B cell (primary cell): ENCODE results near the gene DHRS1. TPM values are rescaled to one million over a fixed set of nuclear protein-coding genes. Genes with fewer than 3 reads are reported as not detected.

Experiments
- ATAC-seq: fragments of 200-7000 bp; cut with Tn5 transposase; one replicate; pipeline ENCODE4 v1.10.0; 2021; ENCODE audit warnings: low read depth, mild to moderate bottlenecking, moderate number of reproducible peaks, moderate library complexity
- CTCF ChIA-PET: fragments of 350-600 bp; sonication (Branson Sonifier 250); formaldehyde crosslinking; loops from one replicate; lab custom pipeline; 2021; ENCODE audit warnings: antibody characterized with exemption, inconsistent platforms; lab: Charles Lee
- POLR2A ChIA-PET: fragments of 350-600 bp; sonication (Branson Sonifier 250); formaldehyde crosslinking; loops from one replicate; lab custom pipeline; 2021; ENCODE audit warnings: antibody characterized with exemption; lab: Charles Lee
- DNase-seq: peaks from one replicate; pipeline ENCODE4 v3.0.0; 2013
- H2AFZ ChIP-seq: 2 replicates; pipeline ENCODE4 v1.6.1; 2012; ENCODE audit warnings: mild to moderate bottlenecking, low read depth, low read length; ENCODE audit not compliant: insufficient read depth, poor library complexity, severe bottlenecking
- H3K27ac ChIP-seq, 2 donors: 1 replicate in 1 of 2; 2 replicates in 1 of 2; pipeline ENCODE4 v1.5.1; 2012 to 2013; ENCODE audit warnings: low read length in 2 of 2, mild to moderate bottlenecking in 2 of 2, moderate library complexity in 1 of 2
- H3K27me3 ChIP-seq, 4 experiments: fragments of 200-600 bp in 1 of 4; sonication (generic) in 1 of 4; replicated peaks in 1 of 4; 1 replicate in 2 of 4; 2 replicates in 2 of 4; pipeline versions ENCODE4 v1.6.1 to v1.7.0; 2013 to 2016; ENCODE audit warnings: low read length in 3 of 4, mild to moderate bottlenecking in 2 of 4, mixed read lengths in 1 of 4, moderate library complexity in 1 of 4; ENCODE audit not compliant: insufficient read depth in 4 of 4, control insufficient read depth in 3 of 4; ENCODE audit errors: control extremely low read depth in 1 of 4
- H3K36me3 ChIP-seq, 2 experiments: replicated peaks in 1 of 2; 1 replicate in 1 of 2; 2 replicates in 1 of 2; pipeline versions ENCODE4 v1.6.1 to v1.7.1; 2013; ENCODE audit warnings: low read length in 1 of 2; ENCODE audit not compliant: insufficient read depth in 2 of 2, control insufficient read depth in 1 of 2; ENCODE audit errors: control extremely low read depth in 1 of 2, extremely low read depth in 1 of 2
- H3K4me1 ChIP-seq, 2 donors: fragments of 200-600 bp in 1 of 2; sonication (generic) in 1 of 2; 1 replicate in 1 of 2; 2 replicates in 1 of 2; pipeline versions ENCODE4 v1.5.1 to v1.6.1; 2013 to 2017; ENCODE audit warnings: low read length in 2 of 2; ENCODE audit not compliant: control insufficient read depth in 2 of 2, insufficient read depth in 2 of 2
- H3K4me2 ChIP-seq: replicated peaks from 2 replicates; pipeline ENCODE3; 2012; ENCODE audit warnings: mild to moderate bottlenecking, low read depth, low read length; ENCODE audit not compliant: poor library complexity, severe bottlenecking
- H3K4me3 ChIP-seq, 5 experiments: fragments of 200-600 bp in 1 of 5; sonication (generic) in 1 of 5; 1 replicate in 3 of 5; 2 replicates in 2 of 5; pipeline versions ENCODE4 v1.5.1 to v1.7.0; 2011 to 2016; ENCODE audit warnings: low read length in 4 of 5, mild to moderate bottlenecking in 4 of 5, low read depth in 2 of 5, control low read depth in 1 of 5, moderate library complexity in 1 of 5; ENCODE audit not compliant: insufficient read depth in 1 of 5; ENCODE audit errors: control extremely low read depth in 1 of 5, extremely low read depth in 1 of 5
- H3K79me2 ChIP-seq: fragments of 200-600 bp; sonication (generic); one replicate; pipeline ENCODE4 v1.6.0; 2016; ENCODE audit warnings: low read length; ENCODE audit not compliant: control insufficient read depth, insufficient read depth
- H3K9ac ChIP-seq: fragments of 200-600 bp; sonication (generic); 2 replicates; pipeline ENCODE4 v1.6.1; 2017; ENCODE audit warnings: mild to moderate bottlenecking, low read length, moderate library complexity
- H3K9me3 ChIP-seq, 3 donors: one replicate each; pipeline versions ENCODE4 v1.6.1 to v1.7.1; 2013; ENCODE audit warnings: low read length in 2 of 3; ENCODE audit not compliant: control insufficient read depth in 2 of 3, insufficient read depth in 1 of 3; ENCODE audit errors: control extremely low read depth in 1 of 3
- H4K20me1 ChIP-seq: 2 replicates; pipeline ENCODE4 v1.6.0; 2012; ENCODE audit warnings: mild to moderate bottlenecking, low read length; ENCODE audit not compliant: insufficient read depth, control insufficient read depth, poor library complexity, severe bottlenecking
- H3K27ac Mint-ChIP-seq: one replicate; pipeline ENCODE4 v1.8.0; 2021; ENCODE audit warnings: mixed read lengths
- H3K27me3 Mint-ChIP-seq: one replicate; pipeline ENCODE4 v1.8.0; 2021; ENCODE audit warnings: mixed read lengths
- H3K4me1 Mint-ChIP-seq: one replicate; pipeline ENCODE4 v1.8.0; 2021; ENCODE audit warnings: mixed read lengths
- H3K4me3 Mint-ChIP-seq: one replicate; pipeline ENCODE4 v1.8.0; 2021; ENCODE audit warnings: mixed read lengths
- H3K9me3 Mint-ChIP-seq: one replicate; pipeline ENCODE4 v1.8.0; 2022; ENCODE audit warnings: mixed read lengths; ENCODE audit not compliant: insufficient read depth
- EZH2 ChIP-seq: IDR thresholded peaks from 2 replicates; pipeline ENCODE4 v1.6.1; 2012; ENCODE audit warnings: borderline replicate concordance, low read depth, mild to moderate bottlenecking, moderate library complexity, low read length; ENCODE audit not compliant: insufficient read depth, poor library complexity, severe bottlenecking
- WGBS: methylation state at CpG from one replicate; pipeline ENCODE4 v1.1.5; 2013; ENCODE audit warnings: missing lambda C conversion rate; ENCODE audit not compliant: insufficient coverage; 5-methylcytosine and 5-hydroxymethylcytosine counted together
- intact Hi-C: fragments of 100-400 bp; cut with micrococcal nuclease; formaldehyde crosslinking; loops from one replicate; pipeline ENCODE4 v1.10.0; 2022
- polyA plus RNA-seq: library from polyadenylated mRNA; depleted of rRNA; stranded (reverse); fragments of >200 nt; gene quantifications from 2 replicates; pipeline ENCODE4 v1.2.3, GENCODE V29; 2012
- total RNA-seq, 2 donors: library from RNA; stranded (reverse); fragments of 120-200 nt in 1 of 2; gene quantifications; 1 replicate in 1 of 2; 2 replicates in 1 of 2; pipeline versions ENCODE4 v1.2.3 to v1.2.4, GENCODE V29; 2013 to 2022
- TF ChIP-seq, protein P1 (sequence below): fragments of 200-600 bp; IDR thresholded peaks from one replicate; pipeline ENCODE4 v1.8.0; 2022; ENCODE audit warnings: antibody characterized with exemption, mild to moderate bottlenecking

Gene DHRS1
- total and polyA plus RNA-seq, 2 donors (not counting 1 experiment from before 2014, with no cell fraction given), result 42.7 to 76.9 TPM

DNA sequence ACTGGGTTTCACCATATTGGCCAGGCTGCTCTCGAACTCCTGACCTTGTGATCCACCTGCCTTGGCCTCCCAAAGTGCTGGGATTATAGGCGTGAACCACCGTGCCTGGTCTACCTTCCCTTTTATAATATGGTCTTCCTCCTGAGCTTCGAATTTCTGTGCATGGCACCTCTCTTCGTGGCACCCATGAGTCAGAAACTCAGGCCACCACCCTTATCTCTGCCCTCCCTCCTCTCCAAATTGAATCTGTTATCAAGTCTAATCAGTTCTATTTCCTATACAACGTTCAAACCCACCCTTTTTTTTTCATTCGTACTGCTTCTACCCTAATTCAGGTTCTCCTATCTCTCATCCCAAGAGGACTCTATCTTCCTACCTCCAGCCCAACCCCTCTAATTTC, 52.2 kb downstream of the DHRS1 start:
- no peak for DNase-seq
- peak overlapping the region; percentile 17 for H3K4me3 Mint-ChIP-seq
- ChIA-PET CTCF (interaction anchor here (0.7 to 8.8 kb wide), 14 partner anchors 8 to 603 kb away, joined by 3 to 254 read pairs (median 4); partner anchors contain the start of genes ADCY4, CIDEB, DHRS1 and IRF9), POLR2A (interaction anchor here (0.9 to 1.6 kb wide), 4 partner anchors 24 to 61 kb away, joined by 3 to 12 read pairs (median 4); partner anchors contain the start of genes DHRS1, NOP9 and RABGGTA)
- Histone ChIP-seq H3K36me3 (peaks cover 0 to 4% of the 10 kb centered on the region in 2 experiments), H3K4me1 (peaks cover 15 to 22% of the 10 kb centered on the region in 2 donors), H3K79me2 (no peaks in the 10 kb centered on the region), H3K27me3 (no peaks in the 10 kb centered on the region), H2AFZ (peak overlapping the region; percentile 82), H3K27ac (peak overlapping the region in 1 of 2 donors; percentile 35), H3K9me3 (no peaks in the 10 kb centered on the region), H3K4me2 (no peak overlapping the region), H3K4me3 (no peak overlapping the region), H4K20me1 (no peaks in the 10 kb centered on the region), H3K9ac (no peak overlapping the region)
- H3K9me3 Mint-ChIP-seq, result no peaks in the 10 kb centered on the region
- peak overlapping the region; percentile 77 for H3K27ac Mint-ChIP-seq
- 86% methylated on average over 7 of the region's 7 CpGs for WGBS
- no peak for ATAC-seq
- intact Hi-C loops, result loop anchor here (1.0 to 10.0 kb wide), 2 partner anchors 24 to 233 kb away; partner anchors contain the start of gene RABGGTA
- no peaks in the 10 kb centered on the region for H3K27me3 Mint-ChIP-seq
- TF ChIP-seq, protein P1, sequence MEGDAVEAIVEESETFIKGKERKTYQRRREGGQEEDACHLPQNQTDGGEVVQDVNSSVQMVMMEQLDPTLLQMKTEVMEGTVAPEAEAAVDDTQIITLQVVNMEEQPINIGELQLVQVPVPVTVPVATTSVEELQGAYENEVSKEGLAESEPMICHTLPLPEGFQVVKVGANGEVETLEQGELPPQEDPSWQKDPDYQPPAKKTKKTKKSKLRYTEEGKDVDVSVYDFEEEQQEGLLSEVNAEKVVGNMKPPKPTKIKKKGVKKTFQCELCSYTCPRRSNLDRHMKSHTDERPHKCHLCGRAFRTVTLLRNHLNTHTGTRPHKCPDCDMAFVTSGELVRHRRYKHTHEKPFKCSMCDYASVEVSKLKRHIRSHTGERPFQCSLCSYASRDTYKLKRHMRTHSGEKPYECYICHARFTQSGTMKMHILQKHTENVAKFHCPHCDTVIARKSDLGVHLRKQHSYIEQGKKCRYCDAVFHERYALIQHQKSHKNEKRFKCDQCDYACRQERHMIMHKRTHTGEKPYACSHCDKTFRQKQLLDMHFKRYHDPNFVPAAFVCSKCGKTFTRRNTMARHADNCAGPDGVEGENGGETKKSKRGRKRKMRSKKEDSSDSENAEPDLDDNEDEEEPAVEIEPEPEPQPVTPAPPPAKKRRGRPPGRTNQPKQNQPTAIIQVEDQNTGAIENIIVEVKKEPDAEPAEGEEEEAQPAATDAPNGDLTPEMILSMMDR, result no peak
- no peak for TF ChIP-seq EZH2
- H3K4me1 Mint-ChIP-seq, result peaks cover 24% of the 10 kb centered on the region

DNA sequence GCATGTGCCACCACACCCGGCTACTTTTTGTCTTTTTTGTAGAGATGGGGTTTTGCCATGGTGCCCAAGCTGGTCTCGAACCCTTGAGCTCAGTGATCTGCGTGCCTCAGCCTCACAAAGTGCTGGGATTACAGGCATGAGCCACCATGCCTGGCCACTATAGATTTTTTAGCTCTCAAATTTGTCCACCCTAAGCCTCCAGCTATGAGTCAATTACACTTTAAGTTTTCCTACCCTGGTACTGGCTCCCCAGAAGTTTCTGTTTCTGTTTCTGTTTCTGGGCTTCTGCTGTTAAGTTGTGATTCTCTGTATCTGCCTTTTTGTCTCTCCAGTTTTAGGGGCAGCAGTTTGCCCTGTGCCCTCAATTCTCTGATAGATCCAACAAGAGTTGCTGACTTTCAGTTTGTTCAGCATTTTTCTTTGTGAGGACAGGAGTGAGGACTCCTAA, 52.8 kb downstream of the DHRS1 start:
- H3K9ac ChIP-seq, result peak overlapping the region; percentile 17
- H3K79me2 ChIP-seq, result peaks cover 3% of the 10 kb centered on the region
- no peaks in the 10 kb centered on the region for H3K27me3 Mint-ChIP-seq
- H3K4me3 Mint-ChIP-seq, result peak overlapping the region; percentile 56
- peak overlapping the region; percentile 31 to 35 for H3K27ac ChIP-seq
- ChIA-PET POLR2A (interaction anchor here (0.7 to 1.6 kb wide), 5 partner anchors 24 to 61 kb away, joined by 3 to 12 read pairs (median 5); partner anchors contain the start of genes DHRS1, NOP9 and RABGGTA), CTCF (interaction anchor here (0.6 to 8.8 kb wide), 17 partner anchors 9 to 603 kb away, joined by 3 to 254 read pairs (median 4); partner anchors contain the start of genes ADCY4, CIDEB, DHRS1 and IRF9)
- WGBS, result 89% methylated on average over 2 of the region's 3 CpGs
- H2AFZ ChIP-seq, result peak overlapping the region; percentile 82
- H4K20me1 ChIP-seq, result peaks cover 4% of the 10 kb centered on the region
- H3K9me3 Mint-ChIP-seq, result no peaks in the 10 kb centered on the region
- H3K27ac Mint-ChIP-seq, result peak overlapping the region; percentile 83
- peak overlapping the region in 1 of 5 experiments; percentile 3 for H3K4me3 ChIP-seq
- H3K9me3 ChIP-seq, result no peaks in the 10 kb centered on the region
- H3K4me1 Mint-ChIP-seq, result peaks cover 27% of the 10 kb centered on the region
- ATAC-seq (no peak), DNase-seq (peak; percentile 62)
- H3K36me3 ChIP-seq, result no peaks in the 10 kb centered on the region
- peaks cover 17 to 24% of the 10 kb centered on the region in 2 donors for H3K4me1 ChIP-seq
- H3K27me3 ChIP-seq, result no peaks in the 10 kb centered on the region
- H3K4me2 ChIP-seq, result peak overlapping the region; percentile 60
- TF ChIP-seq, protein P1, result no peak
- TF ChIP-seq EZH2, result no peak
- intact Hi-C loops, result loop anchor here (1.0 to 10.0 kb wide), 2 partner anchors 25 to 232 kb away; partner anchors contain the start of gene RABGGTA
